ENCODE results near the gene PACRG.
"Not testable (repeated sequence)": the region's sequence is repeated elsewhere in the genome, so short reads cannot be mapped to it uniquely, and the experiment has no call there.

Gene PACRG

DNA sequence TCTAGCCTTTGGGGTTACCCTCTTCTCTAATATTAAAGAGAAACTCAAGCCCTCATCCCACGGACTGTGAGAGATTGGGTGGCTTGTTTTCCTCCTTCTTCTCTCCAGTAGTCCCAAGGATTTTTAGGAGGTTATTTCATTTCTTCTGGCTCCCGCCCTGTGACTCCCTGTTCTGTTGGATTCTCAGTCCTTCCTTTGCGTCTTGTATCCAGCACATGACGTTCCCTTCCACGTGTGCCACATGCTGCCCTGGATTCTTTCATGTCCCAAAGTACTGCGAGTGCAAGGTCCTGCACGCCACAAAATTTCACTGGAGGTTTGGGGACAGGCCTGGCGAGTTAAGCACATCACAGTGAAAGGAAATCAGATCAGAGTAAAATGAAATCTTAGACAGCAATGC is 213.4 kb downstream of the PACRG start:
- no peak for DNase-seq (ENCODE audit: low read depth in 2 of 2)

DNA sequence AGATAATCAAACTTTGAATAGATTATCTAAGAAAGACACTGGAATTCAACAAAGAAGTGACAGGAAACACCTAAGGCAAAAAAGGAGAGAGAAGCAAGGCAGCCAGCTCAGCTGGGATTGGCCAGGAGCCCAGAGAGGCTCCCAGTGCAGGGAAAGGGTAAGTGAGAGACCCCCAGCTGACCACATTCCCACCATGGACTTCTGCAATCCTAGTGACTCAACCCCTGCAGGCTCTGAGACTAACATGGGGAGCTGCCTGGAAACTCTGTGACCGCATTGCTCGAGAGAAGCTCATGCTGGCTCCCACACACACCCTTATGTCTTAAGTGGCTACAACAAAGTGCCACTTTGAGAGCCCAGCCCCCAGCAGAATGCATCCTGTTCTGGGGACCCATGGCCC is 215.1 kb downstream of the PACRG start:
- no peak for DNase-seq (ENCODE audit: low read depth in 2 of 2)

DNA sequence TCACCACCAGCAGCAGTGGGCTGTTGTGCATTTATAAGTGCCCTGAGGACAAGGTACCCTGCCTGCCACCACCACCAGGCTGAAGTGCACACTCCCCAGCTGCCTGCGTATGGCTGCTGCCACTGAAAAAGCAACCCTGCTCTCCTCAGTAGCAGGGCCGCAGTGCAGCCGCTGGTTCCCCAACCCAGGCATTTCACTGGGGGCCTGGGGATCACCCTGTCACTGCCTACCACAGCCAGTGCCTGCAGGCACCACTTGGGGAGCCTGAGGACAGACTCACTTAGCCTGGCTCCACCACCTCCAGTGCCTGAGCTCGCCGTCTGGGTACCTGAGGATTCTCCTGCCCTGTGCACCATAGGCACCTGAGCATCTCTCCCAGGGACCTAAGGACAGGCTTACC is 215.6 kb downstream of the PACRG start:
- no peak for DNase-seq (ENCODE audit: low read depth in 2 of 2)

DNA sequence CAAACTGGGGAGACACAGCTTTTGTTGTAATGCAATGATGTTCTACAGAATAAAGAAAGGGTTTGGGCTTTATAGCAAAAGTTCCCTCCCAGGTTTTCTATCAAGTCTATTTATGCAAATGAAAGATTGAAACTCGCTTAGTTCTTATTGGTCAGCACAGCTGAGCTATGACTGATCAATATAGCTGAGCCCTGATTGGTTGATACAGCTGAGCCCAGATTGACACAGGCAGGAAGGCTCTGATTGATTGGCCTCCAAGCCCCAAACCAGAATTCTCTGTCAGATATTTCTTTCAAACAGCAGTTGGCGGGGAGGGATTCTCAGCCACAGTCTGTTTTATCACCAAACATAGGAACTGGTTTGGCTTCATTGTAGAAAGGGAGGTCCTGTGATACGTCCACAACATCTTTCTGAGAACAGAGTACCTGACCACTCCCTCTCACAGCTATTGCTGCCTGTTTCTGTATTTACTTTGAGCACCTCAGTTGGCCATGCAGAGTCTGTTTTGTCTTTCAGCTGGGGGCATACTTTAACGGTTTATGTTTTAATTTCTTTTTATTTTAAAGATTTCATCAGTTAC is 223.5 kb downstream of the PACRG start:
- DNase-seq (ENCODE audit: low read depth in 2 of 2) = no peak

DNA sequence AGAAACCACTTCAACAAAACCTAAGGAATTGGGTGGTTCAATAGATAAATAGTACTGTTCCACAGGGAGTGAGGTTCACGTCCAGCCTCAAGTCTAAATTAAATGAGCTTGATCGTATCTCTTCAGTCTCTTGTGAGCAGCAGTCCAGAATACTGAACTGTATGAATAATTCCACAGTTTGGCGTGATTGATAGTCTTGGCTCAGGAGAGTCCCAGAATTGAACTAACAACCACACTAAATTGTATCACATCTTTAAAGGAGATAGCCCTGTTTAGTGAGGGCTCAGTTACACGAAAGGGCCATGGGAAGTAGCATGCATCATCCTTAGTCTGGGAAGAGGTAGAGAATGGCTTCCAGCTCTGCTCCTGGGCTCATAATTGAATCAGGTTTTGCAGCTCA is 224.6 kb downstream of the PACRG start:
- DNase-seq (ENCODE audit: low read depth in 2 of 2) = no peak

DNA sequence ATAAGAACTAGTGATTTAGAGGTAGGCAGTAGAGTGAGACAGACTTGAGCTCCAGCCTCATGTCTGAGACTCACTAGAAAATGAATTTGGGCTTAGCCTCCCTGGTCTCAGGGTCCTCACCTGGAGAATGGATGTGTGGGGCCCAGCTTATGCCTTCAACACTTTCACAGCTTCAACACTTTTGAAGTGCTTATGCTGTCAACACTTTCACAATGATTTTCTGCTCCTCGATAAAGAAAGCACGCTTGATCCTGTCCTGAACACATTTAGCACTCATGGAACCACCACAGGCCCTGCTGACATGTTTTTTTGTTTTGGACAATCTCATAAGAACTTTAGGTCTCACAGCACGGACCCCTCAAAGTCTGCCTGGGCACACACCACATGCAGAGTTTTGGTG is 229.3 kb downstream of the PACRG start:
- DNase-seq (ENCODE audit: low read depth in 2 of 2) = no peak

DNA sequence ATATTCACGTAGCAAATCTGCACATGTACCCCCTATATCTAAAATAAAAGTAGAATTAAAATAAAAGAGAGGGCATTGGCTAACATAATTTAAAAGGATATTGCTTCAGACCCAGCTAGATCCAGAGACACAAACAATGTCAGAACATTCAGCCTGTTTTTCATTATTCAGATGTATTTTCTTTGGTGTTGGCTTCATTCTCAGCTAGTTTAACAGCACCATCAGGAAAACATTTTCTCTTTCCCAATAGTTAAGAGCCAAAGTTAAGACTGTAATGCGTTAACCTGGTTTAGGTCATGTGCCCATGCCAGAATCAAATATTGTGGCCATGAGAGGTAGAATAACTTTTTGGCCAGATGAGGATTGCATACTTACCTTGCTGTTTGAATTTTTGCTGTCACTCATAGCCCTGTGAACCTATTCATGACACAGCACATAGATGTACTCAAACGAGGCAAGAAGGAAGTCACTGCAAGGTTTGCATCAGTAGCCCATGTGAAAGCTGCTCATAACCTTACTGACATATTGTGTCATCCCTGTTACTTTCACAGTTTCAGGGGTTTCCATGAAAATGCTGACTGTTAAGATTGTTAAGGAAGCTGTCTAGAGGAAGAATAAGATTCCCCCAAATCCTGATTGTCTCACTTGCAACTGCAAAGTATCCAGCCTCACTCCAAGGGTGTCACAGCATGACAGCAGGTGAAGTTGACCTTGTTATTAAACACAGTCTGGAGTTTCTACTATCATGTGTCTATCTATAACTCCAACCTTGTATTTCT is 233.1 kb downstream of the PACRG start:
- DNase-seq (ENCODE audit: low read depth in 2 of 2) = no peak

DNA sequence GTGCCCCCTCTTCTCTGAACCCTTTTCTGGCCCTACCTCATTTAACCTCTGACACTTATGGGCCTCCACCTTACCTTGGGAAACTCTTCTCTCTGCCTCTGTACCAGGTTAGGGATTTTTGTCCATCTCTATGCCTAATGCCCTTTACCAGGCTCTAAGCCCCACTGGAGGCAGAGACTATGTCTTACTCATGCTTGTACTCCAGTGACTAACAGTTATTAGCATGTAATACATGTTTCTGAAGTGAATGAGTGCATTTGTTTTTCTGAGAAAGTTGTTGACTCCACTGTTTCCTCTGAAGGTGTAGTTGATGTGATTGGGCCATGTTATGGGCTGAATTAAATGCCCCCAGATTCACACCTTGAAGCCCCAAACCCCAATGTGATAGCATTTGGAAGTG is 234.3 kb downstream of the PACRG start:
- DNase-seq (ENCODE audit: low read depth in 2 of 2) = no peak

DNA sequence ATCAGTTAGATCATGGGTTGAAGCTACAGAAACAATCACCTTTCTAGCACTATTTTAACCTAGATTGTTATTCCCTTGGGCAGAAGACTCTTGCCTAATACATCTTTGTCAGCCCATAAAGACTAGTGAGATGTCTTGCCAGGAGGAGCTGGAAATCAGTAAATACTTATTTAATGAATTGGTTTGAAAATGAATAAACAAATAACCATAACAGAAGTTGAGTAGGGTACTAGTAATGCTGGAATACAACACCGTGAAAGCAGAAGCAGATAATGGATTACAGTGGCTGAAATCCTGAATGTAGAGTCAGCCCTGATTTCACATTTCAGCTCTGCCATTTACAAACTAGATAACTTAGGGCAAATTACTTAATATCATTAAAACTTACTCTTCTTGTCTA is 236.1 kb downstream of the PACRG start:
- no peak for DNase-seq (ENCODE audit: low read depth in 2 of 2)

DNA sequence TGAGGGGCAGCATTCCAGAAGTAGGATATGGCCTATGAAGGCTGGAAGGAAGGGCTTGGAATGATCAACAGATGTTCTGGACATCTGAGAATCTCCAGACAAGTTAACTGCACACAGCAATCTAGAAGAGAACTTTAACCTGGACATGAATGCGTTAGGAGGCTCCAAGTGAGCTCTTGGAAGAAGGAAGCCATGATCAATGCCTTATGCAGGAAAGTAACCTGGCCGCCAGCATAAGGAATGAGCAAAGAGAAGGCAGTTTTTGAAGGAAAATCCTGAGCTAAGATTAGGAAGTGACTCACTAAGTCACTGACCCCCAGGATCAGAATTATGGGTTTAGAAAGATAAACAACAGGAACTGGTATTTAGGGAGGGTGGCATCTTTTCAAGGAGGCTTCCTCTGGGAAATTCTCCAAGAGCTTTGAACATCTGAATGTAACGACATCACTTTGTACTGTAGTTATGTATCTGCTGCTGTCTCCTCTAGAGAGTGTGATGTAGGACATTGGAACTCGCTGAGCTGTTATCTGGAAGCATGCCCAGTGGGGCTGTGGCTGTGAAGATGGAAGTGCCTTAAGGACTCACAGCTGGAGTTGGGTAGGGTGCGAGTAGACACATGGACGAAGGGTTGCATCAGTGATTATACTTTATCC is 236.8 kb downstream of the PACRG start:
- no peak for DNase-seq (ENCODE audit: low read depth in 2 of 2)

DNA sequence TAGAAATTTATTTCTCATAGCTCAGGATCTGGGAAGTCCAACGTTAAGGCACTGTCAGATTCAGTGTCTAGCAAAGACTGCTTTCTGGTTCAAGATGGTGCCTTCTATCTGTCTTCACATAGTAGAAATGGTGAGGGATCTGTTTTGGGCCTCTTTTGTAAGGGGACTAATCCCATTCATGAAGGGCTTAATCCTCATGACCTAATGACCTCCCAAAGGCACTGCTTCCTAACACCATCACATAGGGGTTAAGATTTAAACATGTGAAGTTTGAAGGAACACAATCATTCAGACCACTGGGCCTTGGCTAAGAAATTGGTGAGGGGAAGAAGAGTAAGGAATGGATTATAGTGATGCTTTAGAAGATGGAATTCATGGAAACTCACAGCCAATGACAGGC is 237.6 kb downstream of the PACRG start:
- DNase-seq (ENCODE audit: low read depth in 2 of 2) = no peak

DNA sequence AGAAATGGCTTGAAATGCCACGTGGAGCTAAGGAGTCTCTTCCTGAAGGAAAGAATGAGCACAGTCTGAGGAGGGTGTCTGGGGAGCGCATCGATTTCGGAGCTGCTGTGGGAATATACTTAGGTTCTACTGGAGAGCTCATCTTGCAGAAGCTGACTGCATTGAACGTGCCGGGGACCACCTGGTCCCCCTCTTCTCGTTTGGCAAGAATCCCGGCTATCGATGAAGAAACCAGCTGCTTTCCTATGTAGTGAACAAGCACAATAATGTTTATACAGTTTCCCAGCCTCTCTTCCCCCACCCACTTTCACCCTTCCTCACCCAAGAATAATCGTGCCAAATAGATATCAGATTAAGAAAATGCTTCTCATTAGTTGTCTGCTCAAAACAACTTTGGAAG is 242.5 kb downstream of the PACRG start:
- no peak for DNase-seq (ENCODE audit: low read depth in 2 of 2)

DNA sequence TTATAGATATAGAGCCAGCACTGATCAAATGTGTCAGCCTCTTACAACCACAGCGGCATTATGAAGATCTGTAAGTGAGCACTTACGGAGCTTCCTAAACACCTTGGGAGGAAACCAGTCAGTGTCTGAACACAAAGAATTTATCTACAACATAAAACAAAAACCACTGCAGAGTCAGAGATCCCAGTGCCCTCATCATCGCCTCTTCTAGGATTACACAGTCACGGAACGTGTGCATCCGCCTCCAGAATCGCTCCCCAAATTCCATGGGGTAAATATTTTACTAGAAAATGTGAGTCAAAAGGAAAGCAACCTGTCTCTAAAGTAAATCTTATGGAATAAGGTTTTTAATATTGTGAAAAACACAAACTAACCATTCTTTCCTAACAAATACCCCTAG is 243.6 kb downstream of the PACRG start:
- no peak for DNase-seq (ENCODE audit: low read depth in 2 of 2)

DNA sequence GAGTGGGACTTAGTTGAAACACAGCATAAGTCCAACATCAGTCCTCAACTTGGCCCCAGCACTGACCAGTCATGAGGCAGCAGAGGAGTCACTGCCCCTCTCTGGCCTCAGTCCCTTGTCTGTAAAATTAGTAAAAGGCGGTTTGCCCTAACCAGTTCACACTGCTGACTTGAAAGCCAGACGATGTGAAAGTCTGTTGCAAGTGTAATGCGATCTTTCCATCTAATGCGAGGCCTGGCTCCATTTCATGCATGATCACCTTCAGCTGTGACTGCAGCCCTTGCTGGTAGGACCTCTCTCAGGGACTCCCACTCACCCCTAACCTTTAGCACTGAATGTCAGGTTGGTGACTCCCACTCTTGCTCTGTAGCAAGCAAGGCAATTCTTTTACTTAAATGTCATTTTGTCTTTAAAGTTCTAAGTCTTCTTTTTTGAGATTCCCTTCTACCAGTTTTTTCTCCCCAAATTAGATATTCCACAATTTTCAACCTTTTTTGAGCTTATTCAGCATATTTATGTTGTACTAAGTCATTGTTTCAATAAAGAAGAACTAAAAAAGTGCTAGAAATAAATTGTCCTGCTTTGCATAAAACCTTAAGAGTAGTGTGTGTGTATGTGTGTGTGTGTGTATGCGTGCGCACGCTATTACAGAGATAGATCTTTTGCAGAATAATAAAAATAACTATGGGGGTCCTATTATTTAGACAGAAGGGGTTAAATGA is 245.5 kb downstream of the PACRG start:
- DNase-seq (ENCODE audit: low read depth in 2 of 2) = no peak

DNA sequence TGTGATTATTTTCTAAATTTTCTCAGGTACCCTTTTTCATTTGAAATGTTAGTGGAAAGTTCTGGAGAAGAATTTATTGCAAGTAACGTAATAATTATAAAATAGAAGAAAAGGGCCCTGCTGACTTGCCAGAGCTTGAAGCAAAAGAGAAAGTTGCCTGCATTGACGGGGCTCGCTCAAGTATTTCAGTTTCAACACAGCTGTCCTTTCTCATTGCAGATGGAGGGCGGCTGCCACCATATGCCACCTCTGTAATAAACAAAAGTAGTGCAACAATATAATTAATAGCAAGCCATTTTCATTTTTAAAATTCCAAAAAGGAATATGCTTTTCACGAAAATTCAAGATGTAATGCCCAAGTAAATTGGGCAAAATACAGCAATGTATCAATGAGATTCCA is 246.2 kb downstream of the PACRG start:
- DNase-seq (ENCODE audit: low read depth in 2 of 2) = no peak

DNA sequence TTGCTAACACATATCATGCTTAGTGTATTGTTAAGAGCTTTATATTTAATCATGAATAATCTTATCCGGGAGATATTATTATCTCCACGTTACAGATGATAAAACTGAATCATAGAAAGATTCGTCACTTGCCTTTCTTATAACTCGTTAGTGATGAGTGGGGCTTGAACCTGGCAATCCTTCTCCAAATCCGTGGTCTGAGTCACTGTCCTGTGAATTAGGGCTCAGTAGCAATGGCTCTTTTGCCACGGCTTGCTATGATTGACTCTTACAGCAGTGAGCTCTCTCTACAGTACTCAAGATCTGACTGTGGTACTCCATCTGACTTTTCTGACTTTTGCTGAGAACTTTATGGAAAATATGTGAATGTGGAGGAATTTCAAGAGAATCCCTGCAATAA is 246.9 kb downstream of the PACRG start:
- no peak for DNase-seq (ENCODE audit: low read depth in 2 of 2)

DNA sequence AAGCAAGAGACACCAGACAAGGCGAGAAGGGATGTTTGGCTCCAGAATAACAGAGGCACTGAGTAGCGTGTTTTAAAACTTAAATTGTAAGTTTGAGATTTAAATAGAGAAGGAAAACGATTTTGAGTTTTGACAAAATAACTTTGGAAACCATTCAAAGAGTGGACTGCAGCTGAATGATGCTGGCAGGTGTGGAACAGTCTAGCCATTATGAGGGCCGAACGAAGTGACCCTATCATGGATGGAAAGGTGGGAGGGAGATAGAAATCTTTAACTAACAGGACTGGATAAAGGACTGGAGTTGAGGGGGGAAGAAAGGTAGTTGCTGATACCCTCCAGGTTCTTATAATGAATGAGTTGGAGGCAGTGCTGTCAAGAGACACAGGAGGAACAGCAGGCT is 248.4 kb downstream of the PACRG start:
- DNase-seq (ENCODE audit: low read depth in 2 of 2) = no peak

DNA sequence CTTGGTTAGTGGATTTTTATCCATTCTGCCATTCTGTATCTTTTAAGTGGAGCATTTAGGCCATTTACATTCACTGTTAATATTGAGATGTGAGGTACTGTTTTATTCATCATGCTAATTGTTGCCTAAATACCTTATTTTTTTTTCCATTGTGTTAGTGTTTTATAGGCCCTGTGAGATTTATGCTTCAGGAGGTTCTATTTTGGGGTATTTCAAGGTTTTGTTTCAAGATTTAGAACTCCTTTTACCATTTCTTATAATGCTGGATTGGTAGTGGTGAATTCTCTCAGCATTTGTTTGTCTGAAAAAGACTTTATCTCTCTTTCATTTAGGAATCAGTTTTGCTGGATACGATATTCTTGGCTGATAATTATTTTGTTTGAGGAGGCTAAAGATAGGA is 255.5 kb downstream of the PACRG start:
- not testable (repeated sequence) for DNase-seq (ENCODE audit: low read depth in 2 of 2)

DNA sequence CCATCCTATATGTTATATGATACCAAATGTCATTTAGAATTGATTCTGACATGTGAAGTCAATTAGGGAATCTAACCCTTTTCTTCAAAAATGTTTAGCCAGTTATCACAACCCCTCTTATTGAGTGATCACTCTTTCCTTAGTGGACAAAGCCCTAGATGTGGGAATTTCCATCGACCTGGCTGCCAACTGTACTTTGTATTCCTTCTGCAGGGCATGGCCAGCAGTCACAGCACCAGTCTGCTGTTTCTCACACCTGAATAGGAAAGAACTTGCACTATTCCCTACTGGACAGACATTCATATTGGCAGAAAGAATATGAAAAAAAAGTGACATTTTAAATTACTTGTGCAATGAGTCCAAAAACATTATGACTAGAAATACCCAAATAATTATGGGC is 271.0 kb downstream of the PACRG start:
- no peak for DNase-seq (ENCODE audit: low read depth in 2 of 2)

DNA sequence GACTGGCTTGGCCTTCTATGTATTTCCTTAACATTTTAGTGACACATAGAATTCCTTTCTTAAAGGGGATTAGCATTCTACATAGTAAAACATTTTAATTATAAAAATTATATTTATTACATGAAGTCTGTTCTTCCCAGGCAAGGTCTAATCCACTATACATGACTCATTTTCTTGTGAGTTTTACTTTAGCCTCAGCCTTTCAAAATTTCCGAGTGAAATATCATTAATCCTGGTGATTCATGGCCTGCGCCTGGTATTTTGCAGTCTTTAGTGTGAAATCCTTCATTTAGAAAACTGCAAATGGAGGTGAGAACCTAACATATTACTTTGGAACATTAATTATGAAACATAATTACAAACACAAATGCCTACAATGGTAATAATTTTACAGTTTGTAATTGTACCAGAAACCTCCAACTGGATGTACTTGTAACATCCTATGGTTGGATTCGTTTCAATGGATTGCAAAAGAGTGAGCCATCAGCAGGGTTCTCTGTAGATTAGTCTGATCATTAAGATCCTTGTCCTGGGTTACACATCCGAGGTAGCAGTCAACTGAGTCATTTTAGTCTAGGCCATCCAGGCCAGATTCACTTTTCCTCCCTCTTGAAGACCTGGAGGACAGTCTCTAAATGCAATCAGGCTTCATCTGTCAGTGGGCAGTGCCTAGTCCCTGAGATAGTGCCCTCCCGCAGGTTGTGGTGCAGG is 272.0 kb downstream of the PACRG start:
- no peak for DNase-seq (ENCODE audit: low read depth in 2 of 2)

DNA sequence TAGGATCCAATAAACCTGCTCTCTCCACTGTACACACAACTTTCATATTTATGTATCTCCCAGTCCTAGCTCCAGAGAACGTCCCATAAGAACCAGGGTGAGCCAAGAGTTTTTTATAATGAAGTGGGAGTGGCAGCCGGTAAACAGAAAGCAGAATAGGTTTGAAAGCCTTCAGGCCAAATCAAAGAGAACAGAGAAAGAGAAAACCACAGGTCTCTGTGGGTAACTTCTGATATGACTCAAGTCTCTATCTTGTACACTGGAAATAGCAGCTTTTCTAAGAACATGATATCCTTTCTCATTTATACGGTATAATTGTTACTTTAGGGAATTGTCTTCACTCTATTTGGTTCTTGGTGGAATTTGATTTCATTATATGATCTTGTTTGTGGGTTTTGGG is 273.6 kb downstream of the PACRG start:
- no peak for DNase-seq (ENCODE audit: low read depth in 2 of 2)

DNA sequence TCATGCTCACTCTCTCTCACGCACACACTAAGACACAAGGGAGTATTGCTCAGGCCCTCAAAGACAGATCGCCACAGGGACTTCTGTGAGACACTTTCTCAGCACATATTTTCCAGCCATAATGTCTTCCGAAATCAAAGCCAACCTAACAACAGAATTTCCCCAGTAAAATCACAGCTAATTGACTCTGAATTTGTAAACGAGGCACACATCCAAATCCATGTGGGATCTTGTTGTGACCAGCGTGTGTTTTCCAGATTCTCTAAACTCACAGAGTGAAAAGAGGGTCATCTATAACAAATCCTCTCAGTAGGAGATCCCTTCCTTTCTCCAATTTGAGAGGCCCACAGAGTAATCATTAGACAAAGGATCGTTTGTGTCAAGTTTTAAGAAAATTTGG is 280.4 kb downstream of the PACRG start:
- DNase-seq (ENCODE audit: low read depth in 2 of 2) = no peak

All from activated CD4-positive, alpha-beta T cell treated with anti-CD3 and anti-CD28 coated beads for 24 hours (primary cell).